Uterus (tissue), 4 donors: ENCODE data around the gene PRKCE. TPM values are rescaled to one million over a fixed set of nuclear protein-coding genes. Genes with fewer than 3 reads are reported as not detected.

ENCODE experiments used
- DNase-seq, 2 donors: peaks; one replicate each; pipeline ENCODE4 v3.0.0-alpha.2; 2019 to 2020
- H3K27ac ChIP-seq, 2 donors: fragments of 200-600 bp; sonication (generic); 1 replicate in 1 of 2; 2 replicates in 1 of 2; pipeline ENCODE4 v1.5.1; 2016 to 2018
- H3K27me3 ChIP-seq, 2 donors: fragments of 200-600 bp; sonication (generic); one replicate each; pipeline ENCODE4 v1.5.1; 2018 to 2019; ENCODE audit warnings: control low read depth in 1 of 2
- H3K36me3 ChIP-seq, 2 donors: fragments of 200-600 bp; sonication (generic); one replicate each; pipeline ENCODE4 v1.5.1; 2019; ENCODE audit warnings: control low read depth in 1 of 2
- H3K4me1 ChIP-seq, 2 donors: fragments of 200-600 bp; sonication (generic); one replicate each; pipeline ENCODE4 v1.5.1; 2018 to 2019; ENCODE audit warnings: control low read depth in 1 of 2
- H3K4me3 ChIP-seq, 2 donors: fragments of 200-600 bp; sonication (generic); 1 replicate in 1 of 2; 2 replicates in 1 of 2; pipeline ENCODE4 v1.5.1; 2018 to 2019; ENCODE audit warnings: mild to moderate bottlenecking in 1 of 2
- H3K9me3 ChIP-seq, 2 donors: fragments of 200-600 bp; sonication (generic); one replicate each; pipeline ENCODE4 v1.5.1; 2019; ENCODE audit warnings: control low read depth in 1 of 2
- CTCF ChIP-seq, 4 experiments: fragments of 200-600 bp in 2 of 4; fragments of 450-650 bp in 2 of 4; sonication (generic) in 2 of 4; IDR thresholded peaks; one replicate each; pipeline ENCODE4 v1.5.1; 2016 to 2019; ENCODE audit warnings: antibody characterized with exemption in 4 of 4, mild to moderate bottlenecking in 2 of 4, moderate library complexity in 1 of 4
- POLR2A ChIP-seq, 2 donors: fragments of 450-650 bp; IDR thresholded peaks; one replicate each; pipeline ENCODE4 v1.6.1; 2016; ENCODE audit warnings: antibody characterized with exemption in 2 of 2, mild to moderate bottlenecking in 1 of 2, moderate library complexity in 1 of 2
- intact Hi-C: fragments of 100-400 bp; cut with DNase I; formaldehyde crosslinking; loops from one replicate; pipeline ENCODE4 v1.15.1; 2023; ENCODE audit warnings: low total_unique reads
- total RNA-seq, 4 donors: library from RNA; depleted of rRNA in 3 of 4; stranded (reverse); fragments of >200 nt in 3 of 4; gene quantifications; one replicate each; pipeline versions ENCODE4 v1.1.0 to v1.2.4, GENCODE V29; 2014 to 2023
- donor health status: DM: yes; HTN: yes; CAD: no.

The PRKCE gene
- total RNA-seq, 4 donors from 2014 or later: 3.8 to 47.6 (median 14.2) TPM

GRCh38 chr2:45696708-45697107, 45.2 kb downstream of the PRKCE start:
- no peak overlapping the region for H3K27ac ChIP-seq
- no peak for DNase-seq
- H3K4me1 ChIP-seq: no peaks in the 10 kb centered on the region
- intact Hi-C loops: no loop called here
- H3K9me3 ChIP-seq: no peaks in the 10 kb centered on the region
- no peaks in the 10 kb centered on the region for H3K27me3 ChIP-seq
- no peaks in the 10 kb centered on the region for H3K36me3 ChIP-seq
- no peak overlapping the region for H3K4me3 ChIP-seq
- no peak for TF ChIP-seq POLR2A (IDR thresholded peaks at IDR 0.05)
- TF ChIP-seq CTCF (IDR thresholded peaks at IDR 0.05): no peak

DNA sequence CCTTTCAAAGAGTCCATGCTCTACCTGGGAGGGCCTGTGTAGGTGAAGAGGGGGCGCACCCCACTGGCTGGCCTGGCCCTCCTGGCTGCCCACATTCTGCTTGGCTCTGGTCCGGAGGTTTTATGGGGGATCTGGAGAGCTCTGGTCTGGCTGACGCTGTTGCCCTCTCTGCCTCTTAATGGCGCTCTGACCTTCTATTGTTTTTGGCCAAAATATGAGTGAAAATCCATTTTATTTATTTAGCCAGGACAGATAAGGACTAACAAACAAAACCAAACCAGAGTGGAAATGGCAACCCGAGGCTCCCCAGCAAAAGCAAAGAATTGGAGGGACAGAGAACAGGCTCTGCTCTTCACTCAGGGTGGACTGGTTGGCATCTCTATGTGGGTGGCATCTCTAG, 45.7 kb downstream of the PRKCE start:
- no peak overlapping the region for H3K4me3 ChIP-seq
- H3K9me3 ChIP-seq: no peaks in the 10 kb centered on the region
- DNase-seq: no peak
- no peaks in the 10 kb centered on the region for H3K4me1 ChIP-seq
- H3K27me3 ChIP-seq: no peaks in the 10 kb centered on the region
- no peak overlapping the region for H3K27ac ChIP-seq
- no peaks in the 10 kb centered on the region for H3K36me3 ChIP-seq
- no peak for TF ChIP-seq POLR2A (IDR thresholded peaks at IDR 0.05)
- TF ChIP-seq CTCF (IDR thresholded peaks at IDR 0.05): no peak
- intact Hi-C loops: no loop called here

DNA sequence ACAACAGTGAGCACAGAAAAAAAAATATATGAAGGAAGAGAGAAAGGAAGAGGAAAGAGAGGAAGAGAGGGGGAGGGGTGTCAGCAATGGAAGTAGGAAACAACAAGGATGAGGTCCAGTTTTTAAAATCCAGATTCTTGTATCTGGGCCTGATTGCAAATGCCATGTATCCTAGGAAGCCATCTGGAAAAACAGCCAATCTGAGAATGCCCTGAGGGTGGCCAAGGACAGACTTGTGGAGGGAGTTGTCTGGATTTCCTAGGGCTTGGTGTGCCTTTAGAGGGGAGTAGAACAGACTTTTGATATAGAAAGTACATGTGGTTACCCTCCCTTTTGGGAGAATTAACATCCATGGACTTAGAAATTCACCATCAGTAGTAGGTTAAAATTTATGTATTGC, 47.1 kb downstream of the PRKCE start:
- TF ChIP-seq POLR2A (IDR thresholded peaks at IDR 0.05) (no peak), CTCF (IDR thresholded peaks at IDR 0.05) (no peak)
- no peak overlapping the region for H3K27ac ChIP-seq
- no peaks in the 10 kb centered on the region for H3K9me3 ChIP-seq
- H3K27me3 ChIP-seq: no peaks in the 10 kb centered on the region
- no peak for DNase-seq
- H3K4me3 ChIP-seq: no peak overlapping the region
- H3K4me1 ChIP-seq: no peaks in the 10 kb centered on the region
- no peaks in the 10 kb centered on the region for H3K36me3 ChIP-seq
- intact Hi-C loops: no loop called here

DNA sequence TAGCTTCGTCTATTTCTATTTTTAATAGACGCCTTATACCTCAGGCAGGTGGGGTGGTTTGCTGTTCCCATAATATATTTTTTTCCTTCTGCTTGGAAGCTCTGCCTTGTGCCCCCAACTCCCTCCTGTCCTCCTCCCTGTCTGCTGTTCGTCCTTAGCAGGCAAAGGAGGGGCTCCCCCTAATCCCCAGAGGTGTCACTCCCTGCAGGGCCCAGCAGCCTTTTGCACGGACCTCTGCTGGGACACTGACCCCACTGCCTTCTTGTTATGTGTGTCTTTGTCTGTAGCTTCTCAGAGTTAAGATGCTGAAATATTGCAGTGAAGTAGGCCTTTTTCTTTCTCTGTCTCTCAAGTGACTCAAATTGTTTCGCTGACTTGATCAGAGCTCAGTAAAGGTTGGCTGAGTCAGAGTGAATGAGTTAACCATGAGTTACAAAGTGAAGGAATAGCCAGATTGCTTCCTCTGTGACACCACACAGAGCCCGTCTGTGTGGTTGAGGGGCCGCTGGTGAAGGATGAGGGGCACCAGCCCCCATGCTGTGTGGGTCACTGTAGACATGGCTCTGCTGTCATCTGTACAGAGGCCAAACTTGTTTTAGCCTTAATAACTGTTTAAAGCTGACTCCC, 47.7 kb downstream of the PRKCE start:
- Histone ChIP-seq H3K4me3 (no peak overlapping the region), H3K4me1 (no peaks in the 10 kb centered on the region), H3K27ac (no peak overlapping the region), H3K36me3 (no peaks in the 10 kb centered on the region), H3K27me3 (no peaks in the 10 kb centered on the region), H3K9me3 (no peaks in the 10 kb centered on the region)
- DNase-seq: no peak
- TF ChIP-seq POLR2A (IDR thresholded peaks at IDR 0.05) (no peak), CTCF (IDR thresholded peaks at IDR 0.05) (no peak)
- intact Hi-C loops: no loop called here

- H3K9me3 ChIP-seq: no peaks in the 10 kb centered on the region
- no peak overlapping the region for H3K4me3 ChIP-seq
- no peak for TF ChIP-seq POLR2A (IDR thresholded peaks at IDR 0.05)
- TF ChIP-seq CTCF (IDR thresholded peaks at IDR 0.05): no peak
- H3K27me3 ChIP-seq: no peaks in the 10 kb centered on the region
- H3K4me1 ChIP-seq: peaks cover 0 to 6% of the 10 kb centered on the region in 2 donors
- H3K27ac ChIP-seq: no peak overlapping the region
- no peaks in the 10 kb centered on the region for H3K36me3 ChIP-seq
- intact Hi-C loops: no loop called here
- DNase-seq: no peak
Observed at GRCh38 chr2:45700407-45701013, 49.0 kb downstream of the PRKCE start.
